Measurements from ENCODE around the gene TWSG1. TPM values are rescaled to one million over a fixed set of nuclear protein-coding genes. Genes with fewer than 3 reads are reported as not detected.

Gene TWSG1
- polyA plus RNA-seq, 3 donors = 1.6 to 5.5 (median 3.9) TPM

DNA sequence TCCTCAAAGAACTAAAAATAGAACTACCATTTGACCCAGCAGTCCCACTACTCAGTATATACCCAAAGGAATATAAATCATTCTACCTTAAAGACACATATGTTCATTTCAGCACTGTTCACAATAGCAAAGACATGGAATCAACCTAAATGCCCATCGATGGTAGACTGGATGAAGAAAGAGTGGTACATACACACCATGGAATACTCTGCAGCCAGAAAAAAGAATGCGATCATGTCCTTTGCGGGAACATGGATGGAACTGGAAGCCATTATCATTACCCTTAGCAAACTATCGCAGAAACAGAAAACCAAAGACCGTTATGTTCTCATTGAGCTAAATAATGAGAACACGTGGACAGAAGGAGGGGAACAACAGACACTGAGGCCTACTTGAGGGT lies 44.5 kb downstream of the TWSG1 start:
- Histone ChIP-seq H3K36me3 (replicated peaks in 1 of 2; ENCODE audit: control insufficient read depth in 1 of 2, insufficient read depth in 2 of 2, low read length in 2 of 2) (no peaks in the 10 kb centered on the region), H3K4me3 (replicated peaks in 1 of 3; ENCODE audit: low read depth in 2 of 3, low read length in 3 of 3) (no peak overlapping the region), H3K4me1 (ENCODE audit: control insufficient read depth in 1 of 2, insufficient read depth in 2 of 2, low read length in 2 of 2) (no peaks in the 10 kb centered on the region), H3K4me2 (replicated peaks; ENCODE audit: extremely low read depth, low read length, poor library complexity, severe bottlenecking) (no peak overlapping the region), H3K9ac (ENCODE audit: insufficient read depth, low read length, poor library complexity, severe bottlenecking) (no peak overlapping the region), H3K27ac (ENCODE audit: low read depth in 1 of 2, low read length in 2 of 2) (no peak overlapping the region), H3K79me2 (ENCODE audit: insufficient read depth, low read length) (no peaks in the 10 kb centered on the region), H3K9me3 (replicated peaks in 1 of 2; ENCODE audit: control insufficient read depth in 1 of 2, insufficient read depth in 1 of 2, low read length in 2 of 2) (no peaks in the 10 kb centered on the region), H4K20me1 (ENCODE audit: insufficient read depth, low read length) (no peaks in the 10 kb centered on the region), H2AFZ (ENCODE audit: insufficient read depth, low read depth, low read length, poor library complexity, severe bottlenecking) (no peak overlapping the region), H3K27me3 (ENCODE audit: control insufficient read depth in 2 of 2, insufficient read depth in 2 of 2, low read length in 2 of 2) (no peaks in the 10 kb centered on the region)
- H3K36me3 Mint-ChIP-seq = peaks cover under 1 to 6% of the 10 kb centered on the region in 2 donors
- TF ChIP-seq, protein P1, sequence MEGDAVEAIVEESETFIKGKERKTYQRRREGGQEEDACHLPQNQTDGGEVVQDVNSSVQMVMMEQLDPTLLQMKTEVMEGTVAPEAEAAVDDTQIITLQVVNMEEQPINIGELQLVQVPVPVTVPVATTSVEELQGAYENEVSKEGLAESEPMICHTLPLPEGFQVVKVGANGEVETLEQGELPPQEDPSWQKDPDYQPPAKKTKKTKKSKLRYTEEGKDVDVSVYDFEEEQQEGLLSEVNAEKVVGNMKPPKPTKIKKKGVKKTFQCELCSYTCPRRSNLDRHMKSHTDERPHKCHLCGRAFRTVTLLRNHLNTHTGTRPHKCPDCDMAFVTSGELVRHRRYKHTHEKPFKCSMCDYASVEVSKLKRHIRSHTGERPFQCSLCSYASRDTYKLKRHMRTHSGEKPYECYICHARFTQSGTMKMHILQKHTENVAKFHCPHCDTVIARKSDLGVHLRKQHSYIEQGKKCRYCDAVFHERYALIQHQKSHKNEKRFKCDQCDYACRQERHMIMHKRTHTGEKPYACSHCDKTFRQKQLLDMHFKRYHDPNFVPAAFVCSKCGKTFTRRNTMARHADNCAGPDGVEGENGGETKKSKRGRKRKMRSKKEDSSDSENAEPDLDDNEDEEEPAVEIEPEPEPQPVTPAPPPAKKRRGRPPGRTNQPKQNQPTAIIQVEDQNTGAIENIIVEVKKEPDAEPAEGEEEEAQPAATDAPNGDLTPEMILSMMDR (IDR thresholded peaks at IDR 0.05) = no peak
- 100% methylated on average over 1 of the region's 6 CpGs for WGBS (ENCODE audit: insufficient coverage)
- no peaks in the 10 kb centered on the region for H3K4me1 Mint-ChIP-seq
- peak overlapping the region in 1 of 7 donors; percentile 27 for H3K27ac Mint-ChIP-seq
- H3K4me3 Mint-ChIP-seq = no peak overlapping the region
- peaks cover 0 to 17% (median 3%) of the 10 kb centered on the region in 7 donors for H3K9me3 Mint-ChIP-seq
- intact Hi-C loops (cut with micrococcal nuclease) = no loop called here
- DNase-seq = no peak
- H3K27me3 Mint-ChIP-seq (ENCODE audit: low read depth in 3 of 3) = no peaks in the 10 kb centered on the region

GRCh38 chr18:9380101-9380500 lies 45.5 kb downstream of the TWSG1 start:
- Histone ChIP-seq H3K27me3 (ENCODE audit: control insufficient read depth in 2 of 2, insufficient read depth in 2 of 2, low read length in 2 of 2) (no peaks in the 10 kb centered on the region), H3K4me2 (replicated peaks; ENCODE audit: extremely low read depth, low read length, poor library complexity, severe bottlenecking) (no peak overlapping the region), H4K20me1 (ENCODE audit: insufficient read depth, low read length) (no peaks in the 10 kb centered on the region), H3K4me1 (ENCODE audit: control insufficient read depth in 1 of 2, insufficient read depth in 2 of 2, low read length in 2 of 2) (no peaks in the 10 kb centered on the region), H3K4me3 (replicated peaks in 1 of 3; ENCODE audit: low read depth in 2 of 3, low read length in 3 of 3) (no peak overlapping the region), H3K9me3 (replicated peaks in 1 of 2; ENCODE audit: control insufficient read depth in 1 of 2, insufficient read depth in 1 of 2, low read length in 2 of 2) (no peaks in the 10 kb centered on the region), H3K27ac (ENCODE audit: low read depth in 1 of 2, low read length in 2 of 2) (no peak overlapping the region), H2AFZ (ENCODE audit: insufficient read depth, low read depth, low read length, poor library complexity, severe bottlenecking) (no peak overlapping the region), H3K9ac (ENCODE audit: insufficient read depth, low read length, poor library complexity, severe bottlenecking) (no peak overlapping the region), H3K79me2 (ENCODE audit: insufficient read depth, low read length) (no peaks in the 10 kb centered on the region), H3K36me3 (replicated peaks in 1 of 2; ENCODE audit: control insufficient read depth in 1 of 2, insufficient read depth in 2 of 2, low read length in 2 of 2) (no peaks in the 10 kb centered on the region)
- TF ChIP-seq, protein P1 (IDR thresholded peaks at IDR 0.05) = no peak
- no peak overlapping the region for H3K27ac Mint-ChIP-seq
- intact Hi-C loops (cut with micrococcal nuclease) = no loop called here
- no CpG with 5 or more reads among the region's 2 CpGs for WGBS (ENCODE audit: insufficient coverage)
- no peak for DNase-seq
- H3K36me3 Mint-ChIP-seq = peaks cover 0 to 6% of the 10 kb centered on the region in 2 donors
- no peaks in the 10 kb centered on the region for H3K27me3 Mint-ChIP-seq (ENCODE audit: low read depth in 3 of 3)
- no peak overlapping the region for H3K4me3 Mint-ChIP-seq
- H3K4me1 Mint-ChIP-seq = no peaks in the 10 kb centered on the region
- peaks cover 0 to 19% (median 3%) of the 10 kb centered on the region in 7 donors for H3K9me3 Mint-ChIP-seq

Measured in CD14-positive monocyte (primary cell).